OCI-LY3 (cell line): ENCODE data around the gene STIM1.

Source experiments
- EZH2phosphoT487 ChIP-seq: fragments of 200-600 bp; shearing (Covaris generic); IDR thresholded peaks from 2 replicates; pipeline ENCODE4 v1.6.1; 2018; ENCODE audit warnings: antibody characterized with exemption, mixed run types, low read depth
- TF ChIP-seq, protein P1 (sequence below): fragments of 200-600, 300-600 bp; sonication (generic); IDR thresholded peaks from 2 replicates; pipeline ENCODE4 v1.5.1; 2014; ENCODE audit warnings: antibody characterized with exemption, low read length, low read depth

GRCh38 chr11:4093519-4094347, 238.3 kb downstream of the STIM1 start:
- TF ChIP-seq EZH2phosphoT487 = no peak
- TF ChIP-seq, protein P1, sequence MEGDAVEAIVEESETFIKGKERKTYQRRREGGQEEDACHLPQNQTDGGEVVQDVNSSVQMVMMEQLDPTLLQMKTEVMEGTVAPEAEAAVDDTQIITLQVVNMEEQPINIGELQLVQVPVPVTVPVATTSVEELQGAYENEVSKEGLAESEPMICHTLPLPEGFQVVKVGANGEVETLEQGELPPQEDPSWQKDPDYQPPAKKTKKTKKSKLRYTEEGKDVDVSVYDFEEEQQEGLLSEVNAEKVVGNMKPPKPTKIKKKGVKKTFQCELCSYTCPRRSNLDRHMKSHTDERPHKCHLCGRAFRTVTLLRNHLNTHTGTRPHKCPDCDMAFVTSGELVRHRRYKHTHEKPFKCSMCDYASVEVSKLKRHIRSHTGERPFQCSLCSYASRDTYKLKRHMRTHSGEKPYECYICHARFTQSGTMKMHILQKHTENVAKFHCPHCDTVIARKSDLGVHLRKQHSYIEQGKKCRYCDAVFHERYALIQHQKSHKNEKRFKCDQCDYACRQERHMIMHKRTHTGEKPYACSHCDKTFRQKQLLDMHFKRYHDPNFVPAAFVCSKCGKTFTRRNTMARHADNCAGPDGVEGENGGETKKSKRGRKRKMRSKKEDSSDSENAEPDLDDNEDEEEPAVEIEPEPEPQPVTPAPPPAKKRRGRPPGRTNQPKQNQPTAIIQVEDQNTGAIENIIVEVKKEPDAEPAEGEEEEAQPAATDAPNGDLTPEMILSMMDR = no peak
